Neuronal stem cell (in vitro differentiated cells): ENCODE results near the gene STEAP2. TPM values are rescaled to one million over a fixed set of nuclear protein-coding genes. Genes with fewer than 3 reads are reported as not detected.

Source experiments
- DNase-seq: peaks from one replicate; pipeline ENCODE4 v3.0.0-alpha.2; 2013; ENCODE audit warnings: low spot score
- H2AFZ ChIP-seq: one replicate; pipeline ENCODE4 v1.6.1; 2013; ENCODE audit warnings: mild to moderate bottlenecking, low read length, inconsistent platforms
- H2AK5ac ChIP-seq: 2 replicates; pipeline ENCODE4 v1.6.1; 2013; ENCODE audit warnings: low read depth, mild to moderate bottlenecking, inconsistent platforms, low read length, moderate library complexity, mixed read lengths
- H2BK120ac ChIP-seq: 2 replicates; pipeline ENCODE4 v1.6.1; 2013; ENCODE audit warnings: low read depth, mild to moderate bottlenecking, inconsistent platforms, low read length, moderate library complexity, mixed read lengths
- H2BK12ac ChIP-seq: one replicate; pipeline ENCODE4 v1.6.1; 2013; ENCODE audit warnings: low read length, inconsistent platforms
- H2BK15ac ChIP-seq: 2 replicates; pipeline ENCODE4 v1.6.1; 2013; ENCODE audit warnings: mild to moderate bottlenecking, low read length, inconsistent platforms, mixed read lengths
- H2BK5ac ChIP-seq: one replicate; pipeline ENCODE4 v1.6.1; 2013; ENCODE audit warnings: inconsistent platforms, mild to moderate bottlenecking, low read length, moderate library complexity
- H3K14ac ChIP-seq: one replicate; pipeline ENCODE4 v1.6.1; 2013; ENCODE audit warnings: low read length, inconsistent platforms
- H3K18ac ChIP-seq: 2 replicates; pipeline ENCODE4 v1.6.1; 2013; ENCODE audit warnings: low read length, inconsistent platforms
- H3K23ac ChIP-seq: 2 replicates; pipeline ENCODE4 v1.6.1; 2013; ENCODE audit warnings: low read depth, mild to moderate bottlenecking, mixed read lengths, low read length, inconsistent platforms; ENCODE audit not compliant: poor library complexity
- H3K27ac ChIP-seq: replicated peaks from 3 replicates; pipeline ENCODE4 v1.5.1; 2013; ENCODE audit warnings: low read length, inconsistent platforms
- H3K27me3 ChIP-seq, 3 experiments: 2 replicates each; pipeline ENCODE4 v1.6.1; 2013; ENCODE audit warnings: low read length in 3 of 3, mild to moderate bottlenecking in 2 of 3, inconsistent platforms in 1 of 3, low read depth in 1 of 3, mixed read lengths in 1 of 3, moderate library complexity in 1 of 3; ENCODE audit not compliant: control insufficient read depth in 3 of 3, insufficient read depth in 3 of 3
- H3K36me3 ChIP-seq, 2 donors: replicated peaks in 1 of 2; 2 replicates each; pipeline ENCODE4 v1.6.1; 2013; ENCODE audit warnings: low read length in 2 of 2; ENCODE audit not compliant: control insufficient read depth in 2 of 2, insufficient read depth in 2 of 2
- H3K4ac ChIP-seq: 2 replicates; pipeline ENCODE4 v1.6.1; 2013; ENCODE audit warnings: inconsistent platforms, mild to moderate bottlenecking, low read length, moderate library complexity
- H3K4me1 ChIP-seq, 2 donors: 1 replicate in 1 of 2; 2 replicates in 1 of 2; pipeline ENCODE4 v1.6.1; 2013; ENCODE audit warnings: low read length in 2 of 2, low read depth in 1 of 2; ENCODE audit not compliant: control insufficient read depth in 2 of 2, insufficient read depth in 1 of 2
- H3K4me2 ChIP-seq: one replicate; pipeline ENCODE4 v1.6.1; 2013; ENCODE audit warnings: mild to moderate bottlenecking, low read length, inconsistent platforms; ENCODE audit not compliant: insufficient read depth, poor library complexity, severe bottlenecking
- H3K4me3 ChIP-seq, 2 donors: 2 replicates each; pipeline ENCODE4 v1.5.1; 2013; ENCODE audit warnings: low read length in 2 of 2, mild to moderate bottlenecking in 2 of 2, inconsistent platforms in 1 of 2, moderate library complexity in 1 of 2
- H3K79me1 ChIP-seq: one replicate; pipeline ENCODE4 v1.6.1; 2013; ENCODE audit warnings: low read depth, mild to moderate bottlenecking, inconsistent platforms, low read length, moderate library complexity
- H3K9ac ChIP-seq: one replicate; pipeline ENCODE4 v1.6.1; 2013; ENCODE audit warnings: mild to moderate bottlenecking, low read depth, low read length, inconsistent platforms; ENCODE audit not compliant: poor library complexity
- H3K9me3 ChIP-seq, 2 donors: replicated peaks in 1 of 2; 2 replicates each; pipeline versions ENCODE3 to v1.6.1; 2013; ENCODE audit warnings: low read length in 2 of 2, mild to moderate bottlenecking in 2 of 2, inconsistent platforms in 1 of 2, low read depth in 1 of 2, mixed read lengths in 1 of 2, moderate library complexity in 1 of 2; ENCODE audit not compliant: control insufficient read depth in 2 of 2, insufficient read depth in 1 of 2
- H4K8ac ChIP-seq: one replicate; pipeline ENCODE4 v1.6.1; 2013; ENCODE audit warnings: low read depth, mild to moderate bottlenecking, inconsistent platforms, low read length, moderate library complexity
- H4K91ac ChIP-seq: one replicate; pipeline ENCODE4 v1.6.1; 2013; ENCODE audit warnings: low read length, low read depth, mild to moderate bottlenecking, inconsistent platforms; ENCODE audit not compliant: poor library complexity
- WGBS, 2 donors: extraction: QIAGEN DNeasy Blood & Tissue Kit; methylation state at CpG; one replicate each; pipeline ENCODE4 v1.1.7; 2013; ENCODE audit warnings: missing lambda C conversion rate in 2 of 2, mixed read lengths in 1 of 2; ENCODE audit not compliant: insufficient read length in 2 of 2, insufficient replicate concordance in 1 of 2; ENCODE audit errors: extremely low coverage in 2 of 2; 5-methylcytosine and 5-hydroxymethylcytosine counted together
- polyA plus RNA-seq, 2 experiments: library from polyadenylated mRNA; stranded (reverse); fragments of 200-250 nt; gene quantifications; one replicate each; pipeline ENCODE4 v1.2.3, GENCODE V29; 2013

Gene STEAP2
- polyA plus RNA-seq (2013, experiment 1 of 2): 1.2 TPM
- polyA plus RNA-seq (2013, experiment 2 of 2): 1.3 TPM

DNA sequence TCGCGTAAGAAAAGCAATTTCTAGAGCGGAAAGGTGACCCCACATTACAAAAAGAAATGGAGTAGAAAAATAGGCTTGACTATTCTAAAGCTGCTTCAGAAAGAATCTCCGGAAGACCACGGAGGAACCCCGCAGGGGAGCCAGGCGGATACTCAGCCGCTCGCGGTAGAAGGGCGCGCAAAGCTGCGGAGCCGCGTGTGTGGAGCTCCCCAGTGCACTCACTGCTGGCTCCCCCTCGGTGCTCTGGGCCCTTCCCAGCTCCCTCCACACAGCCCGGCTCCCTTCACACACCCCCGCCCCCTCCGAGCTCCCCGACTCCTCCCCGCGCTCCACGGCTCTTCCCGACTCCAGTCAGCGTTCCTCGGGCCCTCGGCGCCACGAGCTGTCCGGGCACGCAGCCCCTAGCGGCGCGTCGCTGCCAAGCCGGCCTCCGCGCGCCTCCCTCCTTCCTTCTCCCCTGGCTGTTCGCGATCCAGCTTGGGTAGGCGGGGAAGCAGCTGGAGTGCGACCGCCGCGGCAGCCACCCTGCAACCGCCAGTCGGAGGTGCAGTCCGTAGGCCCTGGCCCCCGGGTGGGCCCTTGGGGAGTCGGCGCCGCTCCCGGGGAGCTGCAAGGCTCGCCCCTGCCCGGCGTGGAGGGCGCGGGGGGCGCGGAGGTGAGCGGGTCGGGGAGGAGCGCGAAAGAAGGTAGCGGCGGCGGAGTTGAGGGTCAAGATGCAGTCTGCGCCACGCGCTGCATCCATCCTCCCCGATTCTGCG lies at the start of gene STEAP2:
STEAP2 (plus strand) TSS at position 350 of the 758 bp plus-strand sequence. CDS start 13,343 bp downstream, outside the sequence.
- Histone ChIP-seq H2AFZ (peak within 1 kb of the TSS; percentile 99), H3K4me2 (peak within 1 kb of the TSS; percentile 70), H3K23ac (peak within 1 kb of the TSS; percentile 76), H3K4me3 (peak within 1 kb of the TSS; percentile 50 to 85), H4K8ac (peak within 1 kb of the TSS; percentile 89), H2BK15ac (no peak within 1 kb of the TSS), H3K14ac (peak within 1 kb of the TSS; percentile 90), H3K4me1 (peaks cover 2 to 5% of the 10 kb centered on the region in 2 donors), H3K18ac (peak within 1 kb of the TSS; percentile 99), H2BK5ac (peak within 1 kb of the TSS; percentile 30), H2BK120ac (peak within 1 kb of the TSS; percentile 82), H3K27ac (no peak within 1 kb of the TSS), H3K27me3 (peaks cover 0 to 49% (median 9%) of the 10 kb centered on the region in 3 experiments), H3K79me1 (no peaks in the 10 kb centered on the region), H3K4ac (peak within 1 kb of the TSS; percentile 45), H2AK5ac (no peak within 1 kb of the TSS), H3K9me3 (no peaks in the 10 kb centered on the region), H2BK12ac (peak within 1 kb of the TSS; percentile 34), H4K91ac (no peak within 1 kb of the TSS), H3K9ac (peak within 1 kb of the TSS; percentile 87), H3K36me3 (no peaks in the 10 kb centered on the region)
- no CpG with 5 or more reads among the region's 73 CpGs for WGBS, 2 donors
- DNase-seq: peak; percentile 85

DNA sequence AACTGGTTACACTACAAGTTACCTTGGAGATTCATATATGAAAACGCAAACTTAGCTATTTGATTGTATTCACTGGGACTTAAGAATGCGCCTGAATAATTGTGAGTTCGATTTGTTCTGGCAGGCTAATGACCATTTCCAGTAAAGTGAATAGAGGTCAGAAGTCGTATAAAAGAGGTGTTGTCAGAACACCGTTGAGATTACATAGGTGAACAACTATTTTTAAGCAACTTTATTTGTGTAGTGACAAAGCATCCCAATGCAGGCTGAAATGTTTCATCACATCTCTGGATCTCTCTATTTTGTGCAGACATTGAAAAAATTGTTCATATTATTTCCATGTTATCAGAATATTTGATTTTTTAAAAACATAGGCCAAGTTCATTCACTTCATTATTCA lies 48.0 kb upstream of the STEAP2 start:
- H2BK5ac ChIP-seq: no peak overlapping the region
- H4K91ac ChIP-seq: no peak overlapping the region
- WGBS, 2 donors: no CpG with 5 or more reads among the region's 5 CpGs
- H2BK120ac ChIP-seq: no peak overlapping the region
- H3K4me3 ChIP-seq: no peak overlapping the region
- H3K4ac ChIP-seq: no peak overlapping the region
- H2AK5ac ChIP-seq: no peak overlapping the region
- no peak for DNase-seq
- no peak overlapping the region for H3K23ac ChIP-seq
- no peaks in the 10 kb centered on the region for H3K36me3 ChIP-seq
- H3K79me1 ChIP-seq: no peaks in the 10 kb centered on the region
- no peak overlapping the region for H4K8ac ChIP-seq
- no peaks in the 10 kb centered on the region for H3K27me3 ChIP-seq
- H3K4me2 ChIP-seq: no peak overlapping the region
- no peak overlapping the region for H3K9ac ChIP-seq
- H3K18ac ChIP-seq: no peak overlapping the region
- no peaks in the 10 kb centered on the region for H3K4me1 ChIP-seq
- no peak overlapping the region for H2BK12ac ChIP-seq
- no peak overlapping the region for H3K27ac ChIP-seq
- H2BK15ac ChIP-seq: no peak overlapping the region
- H3K9me3 ChIP-seq: no peaks in the 10 kb centered on the region
- no peak overlapping the region for H2AFZ ChIP-seq
- no peak overlapping the region for H3K14ac ChIP-seq

DNA sequence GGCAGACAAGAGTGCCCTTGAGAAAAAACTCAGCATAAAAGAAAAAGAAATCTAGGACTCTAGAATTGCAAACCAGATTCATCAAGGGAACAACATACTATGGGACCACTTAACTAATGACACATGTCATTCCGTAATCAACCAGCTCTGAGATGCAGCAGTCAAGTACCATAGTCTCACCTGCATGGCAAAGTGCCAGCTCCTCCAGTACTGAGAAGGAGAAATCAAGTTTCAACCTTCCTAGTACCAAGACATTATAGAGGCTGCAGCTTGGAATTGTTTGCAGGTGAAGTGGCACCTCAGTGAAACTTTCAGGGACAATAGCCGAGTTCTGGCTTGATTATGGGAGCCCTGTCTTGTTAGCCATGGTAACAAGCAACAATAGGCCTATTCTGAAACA lies 45.8 kb upstream of the STEAP2 start:
- Histone ChIP-seq H3K9me3 (peaks cover 0 to 3% of the 10 kb centered on the region in 2 donors), H3K18ac (no peak overlapping the region), H2BK120ac (no peak overlapping the region), H2AFZ (no peak overlapping the region), H3K23ac (no peak overlapping the region), H4K91ac (no peak overlapping the region), H3K4me1 (no peaks in the 10 kb centered on the region), H2BK5ac (no peak overlapping the region), H3K27ac (no peak overlapping the region), H3K79me1 (no peaks in the 10 kb centered on the region), H2BK15ac (no peak overlapping the region), H3K4ac (no peak overlapping the region), H2AK5ac (no peak overlapping the region), H3K14ac (no peak overlapping the region), H3K36me3 (no peaks in the 10 kb centered on the region), H3K4me2 (no peak overlapping the region), H3K27me3 (no peaks in the 10 kb centered on the region), H3K4me3 (no peak overlapping the region), H2BK12ac (no peak overlapping the region), H4K8ac (no peak overlapping the region), H3K9ac (no peak overlapping the region)
- no CpG with 5 or more reads among the region's 2 CpGs for WGBS, 2 donors
- no peak for DNase-seq

DNA sequence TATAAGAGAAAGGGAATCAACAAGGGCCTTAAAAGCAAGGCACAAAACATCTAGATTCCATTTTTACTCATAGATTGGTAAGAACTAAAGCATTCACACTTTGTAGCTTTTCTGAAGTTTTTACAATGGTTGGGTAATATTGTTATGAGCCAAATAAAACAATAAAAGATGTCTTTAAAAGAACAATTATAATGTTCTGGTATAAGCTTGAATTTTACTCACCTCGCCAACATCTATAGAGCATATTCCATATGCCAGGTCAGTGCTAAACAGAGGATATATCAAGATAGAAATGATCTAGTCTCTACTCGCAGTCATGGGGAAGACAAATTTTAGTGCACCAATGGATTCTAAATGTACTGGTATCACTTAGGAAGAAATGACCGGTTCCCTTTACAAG lies 45.4 kb upstream of the STEAP2 start:
- Histone ChIP-seq H3K27ac (no peak overlapping the region), H2AFZ (no peak overlapping the region), H3K4me2 (no peak overlapping the region), H3K4me3 (no peak overlapping the region), H3K9me3 (peaks cover 0 to 3% of the 10 kb centered on the region in 2 donors), H3K9ac (no peak overlapping the region), H2BK15ac (no peak overlapping the region), H3K4ac (no peak overlapping the region), H2BK12ac (no peak overlapping the region), H3K23ac (no peak overlapping the region), H4K8ac (no peak overlapping the region), H4K91ac (no peak overlapping the region), H2BK5ac (no peak overlapping the region), H3K14ac (no peak overlapping the region), H2BK120ac (no peak overlapping the region), H3K27me3 (no peaks in the 10 kb centered on the region), H2AK5ac (no peak overlapping the region), H3K36me3 (no peaks in the 10 kb centered on the region), H3K18ac (no peak overlapping the region), H3K79me1 (no peaks in the 10 kb centered on the region), H3K4me1 (no peaks in the 10 kb centered on the region)
- DNase-seq: no peak
- WGBS, 2 donors: no CpG with 5 or more reads among the region's 3 CpGs
